GM19395 (cell line): ENCODE measurements around the gene CISH.
A peak's percentile ranks its signal among the peaks of the same experiment; 100 is the strongest.

Experiments
- ATAC-seq: cut with Tn5 transposase; IDR thresholded peaks from one replicate; pipeline ENCODE4 v1.9.1; 2021; ENCODE audit warnings: mild to moderate bottlenecking, moderate library complexity; ENCODE audit not compliant: unreplicated experiment

CISH gene

DNA sequence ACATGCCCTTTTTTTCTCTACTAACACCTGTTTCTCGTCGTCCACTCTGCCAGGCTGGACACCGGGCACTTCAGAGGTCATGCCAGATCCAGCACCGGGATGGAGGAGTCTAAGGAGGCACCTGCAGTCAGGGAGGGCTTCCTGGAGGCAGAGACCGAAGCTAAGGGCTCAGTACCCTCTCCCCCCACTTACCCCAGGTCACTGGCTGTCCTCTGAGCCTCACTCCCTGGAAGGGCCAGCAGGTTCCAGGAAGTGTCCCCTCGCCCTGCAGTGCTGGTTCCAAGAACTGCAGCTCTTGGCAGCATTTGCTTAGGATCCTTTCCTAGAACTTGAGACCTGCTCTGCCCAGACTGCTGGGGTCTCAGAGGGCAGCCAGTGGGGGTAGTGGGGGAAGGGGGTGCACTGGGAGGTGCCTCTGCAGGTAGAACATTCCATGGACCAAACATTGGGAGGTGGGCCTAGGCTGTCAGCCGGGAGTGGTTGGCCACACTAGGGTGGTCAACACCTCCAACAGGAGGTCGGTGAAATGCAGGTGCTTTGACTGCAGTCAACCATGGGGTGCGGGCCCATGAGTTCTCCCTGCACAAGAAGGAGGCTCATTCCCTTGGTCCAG, 11.3 kb downstream of the CISH start:
- ATAC-seq = no peak

GRCh38 chr3:50599716-50600118, 11.9 kb downstream of the CISH start:
- no peak for ATAC-seq

GRCh38 chr3:50599115-50599715, 12.4 kb downstream of the CISH start:
- ATAC-seq = no peak

GRCh38 chr3:50594253-50594785, 17.3 kb downstream of the CISH start:
- no peak for ATAC-seq

DNA sequence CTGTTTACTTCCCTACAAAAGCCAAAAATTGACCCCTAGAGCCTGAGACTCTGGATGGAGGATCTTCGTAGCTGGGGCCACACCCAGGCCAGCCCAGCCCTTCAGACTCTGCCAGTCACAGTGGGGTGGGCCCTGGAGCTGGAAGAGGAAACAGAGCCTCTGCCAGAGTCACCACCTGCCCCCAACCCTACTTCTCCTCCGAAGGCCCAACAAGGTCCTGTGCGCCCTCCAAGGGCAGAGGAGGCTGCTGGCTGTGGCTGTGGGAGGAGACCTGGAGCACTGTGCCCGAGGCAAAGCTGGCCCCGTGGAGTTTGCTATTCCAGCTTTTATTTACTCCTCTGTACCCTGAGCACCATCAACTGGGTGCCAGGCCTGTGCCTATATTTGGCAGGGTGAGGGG, 19.0 kb downstream of the CISH start:
- ATAC-seq = no peak

DNA sequence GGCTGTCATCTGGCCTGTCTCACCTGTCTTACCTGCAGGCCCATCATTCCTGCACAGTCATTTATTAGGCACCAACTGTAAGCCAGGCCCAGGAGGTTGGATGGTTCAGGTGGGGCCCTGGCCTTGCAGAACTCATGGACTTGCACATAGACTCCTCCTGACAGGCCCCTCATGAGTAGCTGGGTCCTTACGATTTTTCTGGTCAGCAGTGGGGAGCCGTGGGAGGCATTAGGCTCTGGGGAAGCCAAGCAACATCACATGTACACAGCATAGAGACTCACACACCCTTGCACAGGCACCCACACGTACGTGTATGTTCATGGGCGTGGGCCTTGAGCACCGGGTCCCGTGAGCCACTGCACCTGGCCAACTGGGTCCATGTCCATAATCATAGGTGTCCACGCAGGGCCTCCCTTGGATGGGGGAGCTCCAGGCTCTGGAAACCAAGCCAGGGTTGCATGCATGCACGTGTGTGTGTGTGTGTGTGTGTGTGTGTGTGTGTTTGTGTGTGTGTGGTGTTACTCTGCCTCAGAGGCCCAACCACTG, 20.3 kb downstream of the CISH start:
- peak; percentile 18 for ATAC-seq

DNA sequence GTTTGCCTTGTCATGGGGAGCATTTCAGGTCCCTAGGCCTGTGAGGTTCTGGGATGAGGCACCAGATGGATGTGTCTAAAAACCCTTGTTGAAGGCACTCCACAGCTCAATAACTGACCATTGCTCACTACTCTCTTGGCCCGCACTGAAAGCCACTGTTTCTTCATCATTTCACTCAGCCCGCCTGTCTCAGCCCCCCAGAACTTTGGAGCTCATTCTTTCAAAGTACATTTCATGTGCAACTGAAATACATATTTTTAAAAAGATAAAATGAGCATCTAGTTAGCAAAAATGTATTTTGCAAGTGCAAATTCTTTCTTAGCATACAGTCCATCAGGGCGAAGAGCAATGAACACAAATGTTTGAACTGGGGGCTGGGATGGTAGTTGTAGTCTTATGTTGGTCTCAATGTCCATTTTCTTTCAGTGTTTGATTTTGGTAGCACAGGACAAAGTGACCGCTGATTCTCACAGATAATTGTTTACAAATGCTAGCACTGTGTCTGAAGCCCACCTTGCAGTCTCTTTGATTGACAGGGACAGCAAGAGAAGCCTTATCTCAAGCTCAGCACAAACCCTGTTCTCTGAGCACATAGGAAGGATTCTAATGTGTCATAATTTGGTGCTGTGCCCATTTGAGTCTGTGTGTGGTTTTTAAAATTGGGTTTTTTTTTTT, 22.7 kb downstream of the CISH start:
- ATAC-seq = no peak

DNA sequence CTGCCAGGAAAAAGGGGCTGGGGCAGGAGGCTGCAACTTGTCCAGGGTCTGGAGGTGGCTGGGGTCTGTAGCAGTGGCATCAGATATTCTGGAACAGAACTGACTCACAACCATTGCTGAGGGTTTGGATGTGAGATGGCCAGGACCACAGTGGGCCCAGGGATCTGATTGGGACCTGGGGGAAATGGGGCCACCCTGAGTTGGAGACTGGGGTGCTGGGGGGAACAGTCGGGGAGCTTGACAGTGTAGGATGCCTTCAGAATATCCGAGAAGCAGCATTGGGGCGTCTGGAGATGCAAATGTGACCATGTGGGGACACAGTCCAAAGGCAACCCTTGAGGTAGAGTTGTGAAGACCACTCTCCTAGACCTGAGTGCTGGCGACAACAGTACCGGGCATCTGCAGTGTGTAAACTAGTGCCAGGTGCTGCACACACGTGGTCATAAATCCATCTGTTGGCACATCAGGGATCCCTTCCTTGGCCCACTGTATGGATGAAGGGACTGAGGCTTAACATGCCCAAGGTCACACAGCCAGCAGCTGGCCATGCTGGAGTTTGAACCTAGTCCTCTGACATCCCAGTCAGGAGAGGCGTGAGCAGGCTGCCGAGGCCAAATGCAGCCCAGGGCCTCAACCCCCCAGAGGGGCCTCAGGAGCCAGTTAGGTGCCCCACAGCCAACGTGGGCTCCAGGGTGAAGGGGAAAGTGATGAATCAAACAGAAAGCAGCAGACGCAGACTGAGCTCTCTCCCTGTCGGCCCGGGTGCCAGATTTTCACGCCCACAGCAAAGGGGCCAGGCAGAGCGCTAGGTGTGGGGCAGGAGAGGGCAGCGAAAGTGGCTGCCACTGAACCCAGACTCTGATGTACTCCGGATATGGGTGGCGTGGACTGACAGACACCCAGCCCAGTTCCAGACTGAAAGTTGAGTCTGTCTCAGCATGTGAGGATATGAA, 23.5 kb downstream of the CISH start:
- no peak for ATAC-seq

DNA sequence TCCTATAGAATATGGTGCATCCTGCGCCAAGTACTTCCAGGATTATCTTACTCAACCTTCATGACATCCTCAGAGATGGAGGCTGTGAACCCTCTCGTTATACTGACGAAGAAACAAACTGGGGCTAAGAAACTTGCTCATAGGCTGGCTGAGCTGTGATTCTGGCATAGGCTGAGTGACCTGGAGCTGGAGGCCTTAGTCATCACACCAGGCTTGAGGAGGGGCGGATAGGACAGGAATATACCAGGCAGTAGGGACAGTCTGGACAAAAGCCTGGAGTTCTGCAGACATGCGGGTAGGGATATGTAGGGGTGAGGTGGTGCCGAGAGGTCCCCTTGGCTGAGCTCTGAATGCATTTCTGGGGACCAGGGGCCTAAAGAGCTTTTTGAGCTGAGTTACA, 24.2 kb downstream of the CISH start:
- ATAC-seq = no peak

DNA sequence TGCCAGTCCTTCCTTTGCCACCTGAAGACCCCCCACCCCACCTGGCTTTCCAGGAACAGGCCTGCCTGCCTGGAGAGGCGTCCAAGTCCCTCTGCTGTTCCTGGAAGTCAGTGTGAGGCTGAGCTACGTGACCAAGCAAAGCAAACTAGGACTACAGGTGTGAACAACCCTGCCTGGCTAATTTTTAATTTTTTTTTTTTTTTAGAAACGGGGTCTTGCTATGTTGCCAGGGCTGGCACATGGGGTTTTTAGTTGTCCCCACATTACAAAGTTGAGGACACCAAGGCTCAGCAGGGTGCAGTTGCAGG, 24.9 kb downstream of the CISH start:
- ATAC-seq = no peak

DNA sequence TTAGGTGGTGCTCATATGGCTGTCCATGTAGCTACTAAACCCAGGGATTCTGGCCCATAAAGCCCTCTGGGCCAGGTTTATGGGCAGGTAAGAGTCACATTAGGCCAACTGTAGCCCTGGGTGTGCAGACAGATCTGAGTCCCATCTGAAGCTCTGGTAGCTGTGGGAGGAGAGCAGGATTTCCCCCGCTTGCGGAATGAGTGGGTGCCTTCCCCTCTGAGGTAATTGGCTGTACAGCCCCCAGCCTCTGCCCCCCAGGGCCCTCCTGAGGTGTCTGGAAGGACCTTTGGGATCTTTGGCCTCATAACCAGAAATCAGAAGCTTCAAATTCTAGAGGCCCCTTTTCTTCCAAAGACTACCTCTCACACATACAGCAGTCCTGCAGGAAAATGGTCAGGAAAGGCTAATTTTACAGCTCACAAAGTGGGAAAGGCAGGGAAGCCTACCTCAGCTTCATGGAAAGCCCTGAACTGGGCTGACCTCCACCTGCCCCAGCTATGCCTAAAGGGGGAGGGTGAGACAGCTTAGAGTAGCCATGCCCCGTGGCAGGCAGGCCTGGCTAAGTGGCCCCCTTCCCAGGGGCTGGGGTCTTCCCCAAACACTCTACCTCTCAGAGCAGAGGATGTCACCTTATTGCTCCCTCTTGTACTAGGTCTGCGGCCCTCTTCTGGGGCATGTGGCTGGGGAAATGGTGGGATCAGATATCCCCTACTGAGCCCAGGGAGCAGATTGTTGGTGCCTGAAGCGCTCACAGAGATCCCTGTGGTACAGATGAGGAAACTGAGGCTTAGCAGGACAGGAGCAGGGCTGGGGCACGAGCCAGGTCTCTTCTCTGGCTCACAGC, 25.4 kb downstream of the CISH start:
- ATAC-seq = no peak

- no peak for ATAC-seq
Measured at GRCh38 chr3:50584391-50584790, 27.2 kb downstream of the CISH start.

DNA sequence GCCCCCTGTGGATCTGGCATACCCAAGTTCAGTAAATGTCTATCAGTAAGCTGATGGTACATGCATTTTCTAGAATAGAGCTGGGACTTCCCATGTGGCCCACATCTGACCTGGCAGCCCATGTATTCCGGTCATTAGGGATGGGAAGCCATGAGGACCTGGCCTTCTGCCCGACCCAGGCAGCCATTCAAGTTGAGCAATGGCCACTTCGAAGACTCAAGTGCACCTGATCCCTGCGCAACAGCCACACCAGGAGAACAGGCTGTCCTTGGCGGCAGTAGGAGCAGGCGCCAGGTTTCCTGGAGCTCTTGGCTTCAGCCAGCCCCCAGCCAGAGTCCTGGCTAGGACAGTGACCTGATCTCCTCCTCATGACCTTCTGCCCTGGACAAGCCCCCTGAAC, 27.7 kb downstream of the CISH start:
- ATAC-seq = no peak

GRCh38 chr3:50582083-50582482, 29.5 kb downstream of the CISH start:
- no peak for ATAC-seq

DNA sequence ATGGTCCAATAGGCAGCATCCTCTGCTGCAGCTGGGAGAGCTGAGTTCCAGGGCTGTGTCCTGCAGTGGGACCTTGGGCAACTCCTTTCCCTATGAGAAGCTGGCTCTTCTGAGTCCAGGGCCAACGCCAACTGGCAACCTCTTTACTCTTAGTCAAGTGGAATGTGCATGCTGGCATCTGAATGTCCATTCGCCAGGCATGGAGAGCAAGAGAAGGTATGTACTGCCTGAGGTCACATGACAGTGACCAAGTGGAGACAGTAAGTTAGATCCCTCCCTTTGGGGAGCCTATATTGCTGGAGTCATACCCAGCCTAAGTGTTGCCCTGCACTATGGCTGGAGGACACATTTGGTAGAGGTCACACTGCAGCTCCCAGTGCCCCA, 30.1 kb downstream of the CISH start:
- ATAC-seq = no peak

- no peak for ATAC-seq
Measured at GRCh38 chr3:50580683-50581458, 30.7 kb downstream of the CISH start.

DNA sequence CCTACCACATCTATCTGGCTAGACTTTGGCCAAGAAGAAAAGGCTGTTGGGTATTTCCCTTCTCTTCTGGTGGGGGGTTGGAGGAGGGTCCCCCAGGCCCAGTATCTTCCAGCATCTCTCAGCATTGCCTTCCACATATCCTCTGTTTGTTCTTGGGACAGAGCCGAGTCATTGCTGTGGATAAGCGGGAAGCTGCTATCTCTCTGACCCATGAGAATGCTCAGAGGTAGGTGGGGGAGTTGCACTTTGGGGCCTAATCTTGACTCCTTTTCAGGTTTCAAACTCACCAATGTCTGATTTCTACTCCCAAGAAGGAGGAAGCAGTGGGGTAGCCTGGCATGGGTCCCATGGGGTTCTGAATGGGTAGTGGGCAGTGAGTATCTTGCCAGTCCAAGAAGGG, 34.2 kb downstream of the CISH start:
- ATAC-seq = no peak

DNA sequence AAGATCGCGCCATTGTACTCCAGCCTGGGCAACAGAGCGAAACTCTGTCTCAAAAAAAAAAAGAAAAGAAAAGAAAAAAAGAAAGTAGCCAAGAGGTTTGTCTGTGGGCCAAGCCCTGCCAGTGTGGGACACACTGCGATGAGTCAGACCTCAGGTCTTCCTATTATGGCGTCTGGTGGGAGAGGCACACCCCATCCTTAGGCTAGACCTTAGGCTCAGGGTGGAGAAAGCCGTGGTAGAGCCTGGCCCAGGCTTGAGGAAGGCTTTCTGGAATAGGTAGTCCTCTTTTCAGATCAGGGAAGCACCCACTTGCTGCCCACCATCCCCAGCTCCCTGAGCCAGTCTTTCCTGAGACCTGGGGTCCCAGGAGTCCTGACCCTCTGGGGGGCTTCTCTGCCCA, 36.2 kb downstream of the CISH start:
- ATAC-seq = no peak

GRCh38 chr3:50574444-50574831, 37.1 kb downstream of the CISH start:
- ATAC-seq = no peak
